HL-60 (cell line): Measurements from ENCODE around the gene CREB3.

Experiments used
- DNase-seq, 2 experiments: peaks; one replicate each; pipeline ENCODE4 v3.0.0-alpha.2; 2010 to 2020; ENCODE audit warnings: low read depth in 1 of 2, low spot score in 1 of 2
- H3K27ac ChIP-seq: fragments of 250-450 bp; sonication (Bioruptor Pico); replicated peaks from 2 replicates; pipeline ENCODE4 v1.5.1; 2020; ENCODE audit warnings: mild to moderate bottlenecking, moderate library complexity
- H3K27me3 ChIP-seq: fragments of 250-450 bp; sonication (Bioruptor Pico); 2 replicates; pipeline ENCODE4 v1.5.1; 2021; ENCODE audit warnings: mild to moderate bottlenecking, moderate library complexity; ENCODE audit not compliant: insufficient read depth, poor library complexity, severe bottlenecking
- H3K4me3 ChIP-seq: replicated peaks from 2 replicates; pipeline ENCODE4 v1.5.1; 2011; ENCODE audit warnings: mild to moderate bottlenecking, control low read depth, low read length; ENCODE audit not compliant: insufficient read depth
- GABPA ChIP-seq: IDR thresholded peaks from 2 replicates; pipeline ENCODE4 v1.6.1; 2012; ENCODE audit warnings: low read depth
- POLR2AphosphoS5 ChIP-seq: IDR thresholded peaks from 2 replicates; pipeline ENCODE4 v1.6.1; 2012; ENCODE audit warnings: low read depth
- SPI1 ChIP-seq: IDR thresholded peaks from 2 replicates; pipeline ENCODE4 v1.6.1; 2012; ENCODE audit warnings: low read depth, mild to moderate bottlenecking, borderline replicate concordance
- TF ChIP-seq, protein P1 (sequence below): IDR thresholded peaks from one replicate; pipeline ENCODE4 v1.5.1; 2011; ENCODE audit warnings: low read length, control low read depth, inconsistent platforms; ENCODE audit not compliant: insufficient read depth
- TF ChIP-seq, protein P2 (sequence below): IDR thresholded peaks from 2 replicates; pipeline ENCODE4 v1.6.1; 2012; ENCODE audit warnings: low read depth; ENCODE audit not compliant: insufficient replicate concordance

CREB3 gene

DNA sequence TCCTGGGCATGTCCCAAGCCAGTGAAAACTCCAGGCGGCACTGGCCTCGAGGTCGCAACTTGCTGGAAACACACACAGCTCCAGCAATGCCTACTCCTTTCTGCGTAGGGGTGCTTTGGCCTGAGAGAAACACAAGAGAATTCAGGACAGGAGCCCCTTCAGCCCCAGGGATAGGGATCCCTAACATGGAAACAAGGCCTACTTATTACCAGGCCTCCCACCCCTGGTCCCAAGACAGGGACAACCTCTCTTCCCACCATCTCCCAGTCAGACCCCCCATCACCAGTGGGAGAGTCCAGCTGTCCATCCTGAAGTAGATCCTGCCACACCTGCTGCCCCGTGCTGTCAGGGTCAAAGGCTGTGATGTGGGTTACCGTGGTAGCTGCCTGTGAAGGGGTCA is 7.8 kb downstream of the CREB3 start:
- no peak for DNase-seq
- H3K4me3 ChIP-seq = no peak overlapping the region
- no peaks in the 10 kb centered on the region for H3K27me3 ChIP-seq
- TF ChIP-seq, protein P1, sequence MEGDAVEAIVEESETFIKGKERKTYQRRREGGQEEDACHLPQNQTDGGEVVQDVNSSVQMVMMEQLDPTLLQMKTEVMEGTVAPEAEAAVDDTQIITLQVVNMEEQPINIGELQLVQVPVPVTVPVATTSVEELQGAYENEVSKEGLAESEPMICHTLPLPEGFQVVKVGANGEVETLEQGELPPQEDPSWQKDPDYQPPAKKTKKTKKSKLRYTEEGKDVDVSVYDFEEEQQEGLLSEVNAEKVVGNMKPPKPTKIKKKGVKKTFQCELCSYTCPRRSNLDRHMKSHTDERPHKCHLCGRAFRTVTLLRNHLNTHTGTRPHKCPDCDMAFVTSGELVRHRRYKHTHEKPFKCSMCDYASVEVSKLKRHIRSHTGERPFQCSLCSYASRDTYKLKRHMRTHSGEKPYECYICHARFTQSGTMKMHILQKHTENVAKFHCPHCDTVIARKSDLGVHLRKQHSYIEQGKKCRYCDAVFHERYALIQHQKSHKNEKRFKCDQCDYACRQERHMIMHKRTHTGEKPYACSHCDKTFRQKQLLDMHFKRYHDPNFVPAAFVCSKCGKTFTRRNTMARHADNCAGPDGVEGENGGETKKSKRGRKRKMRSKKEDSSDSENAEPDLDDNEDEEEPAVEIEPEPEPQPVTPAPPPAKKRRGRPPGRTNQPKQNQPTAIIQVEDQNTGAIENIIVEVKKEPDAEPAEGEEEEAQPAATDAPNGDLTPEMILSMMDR = no peak
- no peak for TF ChIP-seq SPI1
- TF ChIP-seq, protein P2, sequence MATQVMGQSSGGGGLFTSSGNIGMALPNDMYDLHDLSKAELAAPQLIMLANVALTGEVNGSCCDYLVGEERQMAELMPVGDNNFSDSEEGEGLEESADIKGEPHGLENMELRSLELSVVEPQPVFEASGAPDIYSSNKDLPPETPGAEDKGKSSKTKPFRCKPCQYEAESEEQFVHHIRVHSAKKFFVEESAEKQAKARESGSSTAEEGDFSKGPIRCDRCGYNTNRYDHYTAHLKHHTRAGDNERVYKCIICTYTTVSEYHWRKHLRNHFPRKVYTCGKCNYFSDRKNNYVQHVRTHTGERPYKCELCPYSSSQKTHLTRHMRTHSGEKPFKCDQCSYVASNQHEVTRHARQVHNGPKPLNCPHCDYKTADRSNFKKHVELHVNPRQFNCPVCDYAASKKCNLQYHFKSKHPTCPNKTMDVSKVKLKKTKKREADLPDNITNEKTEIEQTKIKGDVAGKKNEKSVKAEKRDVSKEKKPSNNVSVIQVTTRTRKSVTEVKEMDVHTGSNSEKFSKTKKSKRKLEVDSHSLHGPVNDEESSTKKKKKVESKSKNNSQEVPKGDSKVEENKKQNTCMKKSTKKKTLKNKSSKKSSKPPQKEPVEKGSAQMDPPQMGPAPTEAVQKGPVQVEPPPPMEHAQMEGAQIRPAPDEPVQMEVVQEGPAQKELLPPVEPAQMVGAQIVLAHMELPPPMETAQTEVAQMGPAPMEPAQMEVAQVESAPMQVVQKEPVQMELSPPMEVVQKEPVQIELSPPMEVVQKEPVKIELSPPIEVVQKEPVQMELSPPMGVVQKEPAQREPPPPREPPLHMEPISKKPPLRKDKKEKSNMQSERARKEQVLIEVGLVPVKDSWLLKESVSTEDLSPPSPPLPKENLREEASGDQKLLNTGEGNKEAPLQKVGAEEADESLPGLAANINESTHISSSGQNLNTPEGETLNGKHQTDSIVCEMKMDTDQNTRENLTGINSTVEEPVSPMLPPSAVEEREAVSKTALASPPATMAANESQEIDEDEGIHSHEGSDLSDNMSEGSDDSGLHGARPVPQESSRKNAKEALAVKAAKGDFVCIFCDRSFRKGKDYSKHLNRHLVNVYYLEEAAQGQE = no peak
- no peak for TF ChIP-seq GABPA
- no peak for TF ChIP-seq POLR2AphosphoS5
- H3K27ac ChIP-seq = no peak overlapping the region

DNA sequence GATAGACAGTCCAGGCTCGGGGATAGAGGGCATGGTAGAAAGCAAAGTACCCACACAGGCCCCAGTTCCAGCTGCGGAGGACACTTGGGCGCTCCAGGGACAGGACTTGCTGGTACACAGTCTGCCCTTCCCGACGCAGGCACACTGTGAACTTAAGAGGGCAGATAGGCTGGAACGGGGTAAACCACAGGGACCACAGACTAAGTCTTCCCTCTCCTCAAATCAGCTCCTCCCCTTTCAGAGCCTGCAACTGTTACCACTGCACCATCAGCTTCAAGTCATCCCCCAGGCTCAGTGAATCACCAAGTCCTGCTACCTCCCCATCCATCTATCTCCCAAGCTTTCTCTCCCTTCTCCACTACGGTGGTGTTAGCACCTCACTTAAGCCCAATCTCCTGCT is 9.3 kb downstream of the CREB3 start:
- TF ChIP-seq, protein P2 = no peak
- TF ChIP-seq, protein P1 = no peak
- TF ChIP-seq GABPA (no peak), SPI1 (no peak), POLR2AphosphoS5 (no peak)
- Histone ChIP-seq H3K27me3 (no peaks in the 10 kb centered on the region), H3K27ac (no peak overlapping the region), H3K4me3 (no peak overlapping the region)
- DNase-seq = no peak

DNA sequence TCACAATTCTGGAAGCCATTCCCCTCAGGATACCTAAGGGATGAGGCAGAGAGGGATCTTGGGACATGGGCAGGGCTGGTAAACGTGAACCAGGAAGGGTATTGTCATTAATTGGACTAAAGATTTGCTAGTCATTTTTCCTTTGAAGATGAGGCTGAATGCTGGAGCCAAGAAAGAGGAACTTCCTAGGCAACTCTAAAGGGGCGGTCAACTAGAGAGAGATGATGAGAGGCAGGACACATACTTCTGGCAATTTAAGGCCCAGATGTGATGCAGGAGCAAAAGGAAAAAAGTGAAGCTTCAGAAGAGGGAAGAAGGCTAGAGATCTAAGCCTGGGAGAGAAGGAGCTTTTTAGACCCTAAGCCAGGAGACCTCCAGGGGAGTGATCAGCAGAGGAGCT is 11.0 kb downstream of the CREB3 start:
- TF ChIP-seq SPI1 (peak; percentile 28; the same call in 1 of the 2 replicates), GABPA (no peak)
- DNase-seq = peak in 1 of 2 experiments; percentile 26
- Histone ChIP-seq H3K27me3 (no peaks in the 10 kb centered on the region), H3K27ac (no peak overlapping the region), H3K4me3 (no peak overlapping the region)

DNA sequence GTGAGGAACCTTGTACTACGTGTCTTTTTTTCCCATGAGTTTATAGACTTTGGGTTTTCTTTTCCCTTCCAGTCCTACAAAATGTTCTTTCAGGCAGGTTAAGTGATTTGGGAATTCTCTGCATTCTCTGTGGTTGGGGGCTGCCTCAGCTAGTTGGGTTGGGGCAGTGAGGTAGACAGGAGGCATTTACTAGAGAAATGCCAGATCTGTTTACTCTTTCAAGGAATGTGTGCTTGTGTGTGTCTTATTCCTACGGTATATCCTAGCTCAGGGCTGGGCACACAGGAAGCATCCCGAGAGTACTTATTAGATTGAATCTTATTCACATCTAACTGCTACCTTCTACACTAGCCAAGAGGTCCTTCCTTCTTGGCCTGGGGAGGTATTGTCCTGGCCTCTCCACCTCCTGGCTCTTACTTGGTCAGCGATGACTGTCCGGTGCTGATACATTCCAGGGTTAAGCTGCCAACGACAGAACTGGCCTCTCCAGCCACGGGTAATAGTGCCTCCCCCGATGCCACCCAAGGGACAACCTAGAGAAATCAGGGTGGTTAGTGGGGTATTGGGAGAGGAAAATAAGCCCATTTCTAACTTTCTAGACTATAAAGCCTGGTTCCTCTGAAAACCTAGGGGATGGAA is 11.5 kb downstream of the CREB3 start:
- H3K4me3 ChIP-seq = no peak overlapping the region

More for the DNA sequence above, 11.5 kb downstream of the CREB3 start:
- TF ChIP-seq, protein P1 = no peak
- TF ChIP-seq SPI1 (no peak), POLR2AphosphoS5 (no peak), GABPA (no peak)
- TF ChIP-seq, protein P2 = no peak
- no peak for DNase-seq
- no peak overlapping the region for H3K27ac ChIP-seq
- no peaks in the 10 kb centered on the region for H3K27me3 ChIP-seq
